Stimulated activated CD8-positive, alpha-beta memory T cell treated with anti-CD3 and anti-CD28 coated beads, Interleukin-4, amount 100 ng/mL, for 24 hours (primary cell): ENCODE results near the gene HPSE2.

Experiments
- DNase-seq: peaks from one replicate; pipeline ENCODE4 v3.0.0-alpha.2; 2020; ENCODE audit warnings: low read depth

HPSE2 gene

DNA sequence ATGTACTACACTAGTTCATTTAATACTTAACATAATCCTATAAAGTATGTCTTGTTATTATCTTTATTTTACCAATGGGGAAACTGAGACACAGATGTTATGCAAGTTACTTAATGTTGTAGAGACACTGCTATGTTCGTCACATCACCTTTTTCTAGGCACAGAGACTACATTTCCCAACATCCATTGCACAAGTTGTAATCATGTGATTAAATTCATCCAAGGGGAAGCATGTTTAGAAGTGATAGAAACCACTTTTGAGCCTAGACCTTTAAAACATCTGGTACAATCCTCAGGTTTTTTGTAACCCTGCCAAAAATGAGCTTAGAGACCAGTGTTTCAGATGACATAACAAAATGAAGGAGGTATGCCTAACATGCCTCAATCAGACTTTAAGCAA lies 402.1 kb downstream of the HPSE2 start:
- no peak for DNase-seq

DNA sequence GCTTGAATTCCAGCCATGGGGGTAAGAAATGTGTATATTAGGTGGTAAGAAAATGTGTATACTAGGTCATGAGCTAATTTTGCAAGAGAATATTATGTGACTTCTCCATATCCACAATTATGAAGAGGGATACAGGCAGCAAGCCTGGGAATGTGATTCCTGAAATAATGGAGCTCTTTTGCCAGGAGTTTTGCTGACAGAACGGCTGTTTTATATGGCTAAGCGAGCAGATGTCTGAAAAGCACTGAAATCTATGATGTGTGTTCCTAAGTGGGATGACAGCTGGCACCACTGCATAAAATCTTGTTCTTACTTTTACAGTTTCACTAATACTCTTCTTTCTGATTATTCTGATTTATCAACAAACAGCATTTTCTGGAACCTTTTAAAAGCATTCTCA lies 402.9 kb downstream of the HPSE2 start:
- no peak for DNase-seq

DNA sequence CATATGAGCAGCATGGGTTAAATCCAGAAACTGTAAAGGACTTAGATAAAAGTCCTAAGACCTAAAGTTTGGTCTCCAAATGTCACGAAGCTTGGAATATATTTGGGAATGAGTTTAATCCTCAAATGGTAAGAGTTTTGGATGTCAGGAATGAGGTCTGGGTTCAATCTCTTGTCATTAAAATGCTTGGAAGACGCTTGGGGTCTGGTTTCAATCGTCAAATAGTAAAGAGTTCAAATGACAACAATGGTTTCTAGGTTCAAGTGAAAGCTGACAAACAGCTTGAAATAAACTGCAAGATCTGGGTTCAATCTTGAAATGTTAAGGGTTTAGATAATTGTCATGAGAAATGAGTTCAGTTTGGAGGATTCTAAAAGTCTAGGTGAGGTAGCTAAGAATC lies 403.5 kb downstream of the HPSE2 start:
- DNase-seq: no peak

DNA sequence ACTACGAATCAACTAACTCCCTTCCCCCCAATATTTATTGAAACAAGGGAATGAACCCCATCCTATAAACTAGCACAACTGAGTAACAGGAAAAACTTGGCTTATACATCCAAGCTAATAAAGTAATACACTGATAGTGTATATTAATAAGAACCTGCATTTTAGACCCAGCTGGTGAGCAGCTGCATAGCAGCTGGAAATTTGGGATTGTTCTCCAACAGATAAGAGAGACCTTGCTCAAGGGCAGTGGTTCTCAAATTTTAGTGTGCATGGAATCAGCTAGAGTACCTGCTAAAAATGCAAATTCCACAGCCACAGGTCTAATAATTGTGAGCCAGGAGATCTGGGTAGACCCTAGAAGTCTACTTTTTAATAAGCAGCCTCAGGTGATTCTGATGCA lies 404.3 kb downstream of the HPSE2 start:
- no peak for DNase-seq

DNA sequence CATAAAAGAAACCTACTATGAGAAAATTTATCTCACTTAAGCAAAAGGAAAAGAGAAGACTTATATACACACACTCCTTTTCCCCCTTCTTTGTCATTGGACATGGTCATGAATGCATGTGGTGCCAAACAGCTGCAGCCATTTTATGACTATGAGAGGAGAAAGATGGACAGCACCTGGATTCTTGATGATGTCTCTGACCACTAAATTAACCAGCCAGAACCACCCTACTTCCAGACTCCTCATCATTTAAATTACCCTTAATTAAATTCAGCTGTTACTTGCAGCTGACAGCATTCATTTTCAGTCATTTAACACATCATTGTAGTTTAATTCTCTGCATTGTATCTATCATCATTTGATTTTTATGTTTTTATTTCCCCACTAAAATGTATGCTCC lies 409.9 kb downstream of the HPSE2 start:
- DNase-seq: no peak

DNA sequence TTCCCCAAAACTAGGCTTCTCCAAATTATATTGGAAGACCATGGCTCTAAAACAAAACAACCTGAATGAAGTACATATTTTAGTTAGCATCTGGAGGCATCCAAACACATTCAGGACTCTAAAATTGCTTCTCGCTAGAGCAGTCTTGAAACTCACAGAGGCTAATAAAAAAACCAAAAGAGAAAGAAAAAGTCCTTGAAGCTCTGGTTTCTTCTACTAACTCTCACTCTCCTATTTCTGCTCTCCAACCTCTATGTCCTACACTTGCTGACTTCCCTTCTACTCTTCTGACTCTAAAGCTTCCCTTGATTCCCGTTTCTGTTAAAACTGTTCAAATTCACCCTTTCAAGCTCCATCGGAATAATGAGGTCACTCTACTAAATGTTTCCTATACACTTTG lies 418.3 kb downstream of the HPSE2 start:
- no peak for DNase-seq

DNA sequence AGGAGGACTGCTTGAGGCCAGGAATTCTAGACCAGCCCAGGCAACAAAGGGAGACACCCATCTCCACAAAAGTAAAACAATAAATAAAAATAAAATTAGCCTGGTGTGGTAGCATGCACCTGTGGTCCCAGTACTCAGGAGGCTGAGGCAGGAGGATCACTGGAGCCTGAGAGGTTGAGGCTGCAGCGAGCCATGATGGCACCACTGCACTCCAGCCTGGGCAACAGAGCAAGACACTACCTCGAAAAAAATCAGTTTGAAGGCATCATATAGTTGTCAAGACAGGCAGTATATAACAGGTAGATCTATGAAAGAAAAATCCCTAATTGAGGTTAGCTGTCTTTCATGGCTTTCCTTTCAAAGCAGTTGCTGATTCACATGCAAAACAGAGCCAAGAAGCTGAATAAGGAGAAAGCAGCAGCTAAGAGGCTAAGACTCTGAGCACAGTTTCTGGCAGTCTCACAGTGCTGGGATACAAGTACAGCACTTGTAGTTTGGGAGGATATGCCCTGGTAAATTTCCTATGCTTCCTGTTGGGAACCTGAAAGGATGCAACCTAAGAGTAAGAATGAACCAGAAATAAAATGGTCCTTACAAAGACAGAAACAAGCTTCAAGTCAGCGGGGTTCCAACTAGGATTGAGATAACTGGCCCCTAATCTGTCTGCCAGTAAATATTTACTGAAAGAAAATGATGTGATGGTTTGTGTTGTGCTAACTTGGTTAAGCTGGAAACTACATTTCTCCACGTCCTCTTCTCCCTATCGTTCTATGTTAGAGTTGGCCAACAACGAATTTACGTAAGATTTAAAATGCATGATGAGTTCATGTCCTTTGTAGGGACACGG lies 420.4 kb downstream of the HPSE2 start:
- DNase-seq: no peak

DNA sequence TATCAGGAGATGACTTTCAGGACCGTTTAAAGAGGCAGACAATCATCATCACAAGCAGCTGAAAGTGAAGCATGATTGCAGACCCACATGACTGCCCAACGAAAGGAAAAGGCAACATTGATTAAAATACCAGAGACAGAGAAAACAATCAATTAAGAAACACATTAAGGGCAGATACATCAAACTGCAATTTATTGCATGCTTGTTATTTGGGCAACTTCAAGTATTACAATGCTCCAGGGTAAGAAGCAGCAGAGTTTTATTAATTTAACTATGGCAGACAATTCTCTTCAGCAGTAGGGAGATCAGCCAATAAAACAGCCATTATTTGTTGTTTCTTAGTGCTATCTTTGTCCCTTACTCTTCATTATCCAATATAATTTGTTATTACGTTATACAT lies 421.2 kb downstream of the HPSE2 start:
- DNase-seq: no peak

DNA sequence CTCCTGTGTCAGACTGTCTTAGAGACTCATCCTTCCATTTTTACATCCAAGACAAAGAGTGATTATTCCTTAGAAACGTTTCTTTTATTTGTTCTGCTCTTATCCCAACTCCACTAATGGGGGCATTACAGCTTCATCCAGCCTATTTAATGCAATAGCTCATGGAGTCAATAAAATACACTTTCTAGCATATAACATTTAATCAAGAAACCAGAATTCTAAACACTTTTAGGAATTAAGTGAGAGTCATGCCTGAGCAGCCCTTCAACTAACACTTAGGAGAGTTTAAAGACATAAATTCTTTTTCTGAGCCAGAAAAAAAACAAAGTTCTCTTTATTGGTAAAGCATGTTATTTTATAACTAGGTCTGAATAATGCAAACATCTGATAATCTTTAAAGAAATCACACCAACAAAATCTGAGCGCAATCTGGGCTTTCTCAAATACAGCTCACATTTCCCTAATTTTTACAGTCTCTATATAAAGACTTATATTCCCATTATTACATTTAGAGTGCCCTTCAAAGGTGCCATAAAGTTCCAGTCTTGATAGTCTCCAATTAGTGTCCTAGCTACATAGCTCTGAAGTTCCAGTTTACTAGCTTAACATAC lies 427.3 kb downstream of the HPSE2 start:
- DNase-seq: no peak

DNA sequence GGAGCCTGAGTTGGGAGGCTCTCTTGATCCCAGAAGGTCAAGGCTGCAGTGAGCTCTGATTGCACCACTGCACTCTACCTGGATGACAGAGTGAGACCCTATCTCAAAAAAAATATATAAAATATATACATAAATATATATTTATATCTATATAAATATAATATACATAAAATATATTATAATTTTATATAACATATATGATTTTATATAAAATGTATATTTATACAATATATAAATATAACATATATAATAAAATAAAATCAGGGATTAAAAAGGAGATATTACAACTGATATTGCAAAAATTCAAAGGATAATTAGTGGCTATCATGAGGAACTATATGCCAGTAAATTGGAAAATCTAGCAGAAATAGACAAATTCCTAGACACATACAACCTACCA lies 435.4 kb downstream of the HPSE2 start:
- no peak for DNase-seq

DNA sequence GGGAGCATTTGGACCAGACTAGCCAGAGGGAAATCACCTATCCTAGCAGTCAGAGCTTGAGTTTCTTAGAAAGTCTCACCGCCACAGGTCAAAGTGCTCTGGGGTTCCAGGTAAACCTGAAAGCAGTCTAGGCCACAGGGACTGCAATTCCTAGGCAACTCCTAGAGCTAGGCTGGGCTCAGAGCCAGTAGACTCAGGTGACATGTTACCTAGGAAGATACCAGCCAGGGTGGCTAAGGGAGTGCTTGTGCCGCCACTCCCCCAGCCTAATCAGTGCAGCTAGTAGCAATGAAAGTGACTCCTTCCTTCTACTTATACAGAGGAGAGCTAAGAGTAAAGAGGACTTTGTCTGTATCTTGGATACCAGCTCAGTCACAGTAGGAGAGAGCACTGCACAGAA lies 440.2 kb downstream of the HPSE2 start:
- DNase-seq: no peak

DNA sequence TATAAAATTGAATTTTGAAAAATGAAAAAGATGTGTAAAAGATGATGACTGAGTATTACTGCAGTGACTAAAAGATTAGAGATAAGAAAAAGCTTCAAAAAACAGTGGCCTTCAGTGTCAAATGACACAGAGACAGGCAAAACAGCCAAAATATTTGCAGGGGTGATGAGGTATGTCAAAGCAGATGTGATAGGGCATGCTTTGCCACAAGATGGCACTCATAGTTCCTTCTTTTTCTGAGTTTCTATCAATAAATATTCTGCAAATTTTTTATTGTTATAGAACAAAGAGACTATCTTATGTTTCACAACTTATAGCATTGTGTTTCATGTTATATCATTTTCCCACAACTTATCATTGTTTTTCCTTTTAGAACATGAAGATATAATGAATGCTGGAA lies 444.8 kb downstream of the HPSE2 start:
- DNase-seq: no peak

DNA sequence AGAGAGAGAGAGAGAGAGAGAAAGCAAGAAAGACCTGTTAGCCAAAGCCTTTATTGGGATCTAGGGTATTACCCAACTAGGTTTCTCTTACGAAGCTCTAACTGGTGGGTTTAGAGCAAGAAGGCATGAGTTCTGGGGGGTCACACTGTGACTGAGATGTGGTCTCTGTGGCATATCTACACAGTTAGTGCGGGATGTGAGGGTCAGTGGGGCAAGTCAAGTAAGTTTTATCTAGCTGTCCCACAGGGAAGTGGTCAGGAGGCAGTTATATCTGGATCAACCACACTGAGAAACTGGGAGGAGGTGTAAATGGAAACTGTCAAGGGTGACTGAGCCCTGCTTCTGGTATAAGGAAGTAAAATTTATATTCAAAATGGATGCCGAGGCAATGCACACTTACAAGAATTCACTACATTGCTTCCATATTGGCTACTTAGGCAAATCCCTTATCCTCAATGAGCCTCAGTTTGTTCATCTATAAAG lies 457.3 kb downstream of the HPSE2 start:
- DNase-seq: no peak

DNA sequence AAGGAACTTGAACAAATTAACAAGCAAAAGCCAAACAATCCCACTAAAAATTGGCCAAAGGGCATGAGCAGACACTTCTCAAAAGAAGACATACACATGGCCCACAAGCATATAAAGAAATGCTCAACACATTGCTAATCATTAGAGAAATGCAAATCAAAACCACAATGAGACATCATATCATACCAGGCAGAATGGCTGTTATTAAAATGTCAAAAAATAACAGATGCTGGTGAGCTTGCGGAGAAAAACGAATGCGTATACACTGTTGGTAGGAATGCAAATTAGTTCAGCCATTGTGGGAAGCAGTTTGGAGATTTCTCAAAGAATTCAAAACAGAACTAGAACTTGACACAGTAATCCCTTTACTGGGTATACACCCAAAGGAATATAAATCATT lies 477.2 kb downstream of the HPSE2 start:
- no peak for DNase-seq

DNA sequence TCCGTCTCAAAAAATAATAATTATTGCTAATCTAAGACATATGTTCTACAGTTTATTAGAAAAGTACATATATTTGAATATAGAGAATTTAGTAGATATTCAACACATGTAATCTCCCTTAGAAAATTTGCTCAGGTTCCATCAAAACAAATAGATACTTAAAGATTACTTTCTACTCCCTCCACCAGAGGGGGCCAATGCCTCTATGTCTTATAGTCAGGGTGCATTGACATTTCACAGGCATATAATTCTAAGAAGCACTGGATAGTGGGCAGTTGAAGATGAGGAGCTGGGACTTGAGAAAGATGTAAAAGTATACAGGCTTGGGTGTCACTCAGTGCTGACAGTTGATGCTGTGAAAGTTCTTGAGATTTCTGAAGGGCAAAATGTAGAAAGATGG lies 487.4 kb downstream of the HPSE2 start:
- no peak for DNase-seq

DNA sequence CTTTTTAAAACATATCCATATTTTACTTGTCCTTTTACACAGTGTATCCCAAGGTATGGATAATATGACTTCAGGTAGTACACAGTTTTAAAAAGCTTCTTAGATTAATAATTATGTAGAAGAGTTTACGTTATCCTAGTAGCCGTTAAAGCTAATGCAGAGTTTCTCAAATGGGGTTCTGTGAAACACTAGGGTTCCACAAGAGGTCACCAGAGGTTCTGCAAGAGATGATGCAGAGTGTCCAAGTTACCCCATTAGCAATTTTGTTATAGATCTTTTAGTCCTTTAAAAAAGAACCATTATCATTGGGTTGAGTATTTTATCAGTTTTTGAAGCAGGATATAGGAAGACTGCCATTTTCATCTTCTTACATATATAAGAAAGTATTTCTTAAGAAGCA lies 490.0 kb downstream of the HPSE2 start:
- no peak for DNase-seq

DNA sequence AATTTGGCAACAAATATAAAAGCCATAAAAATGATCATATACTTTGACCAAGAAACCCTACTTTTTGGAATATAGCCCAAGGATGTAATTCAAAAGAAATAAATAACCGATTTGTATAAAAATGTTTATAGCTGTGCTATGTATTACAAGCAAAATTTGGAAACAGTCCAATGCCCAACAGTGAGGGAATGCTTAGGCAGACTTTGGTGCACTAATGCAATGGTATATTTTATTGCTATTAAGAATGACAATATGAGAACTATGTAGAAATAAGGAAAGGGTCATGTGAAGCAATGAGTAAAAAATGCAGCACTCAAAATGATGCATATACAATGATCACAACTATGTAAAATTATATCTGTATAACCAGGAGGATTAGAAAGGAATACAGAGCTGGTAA lies 515.1 kb downstream of the HPSE2 start:
- no peak for DNase-seq

DNA sequence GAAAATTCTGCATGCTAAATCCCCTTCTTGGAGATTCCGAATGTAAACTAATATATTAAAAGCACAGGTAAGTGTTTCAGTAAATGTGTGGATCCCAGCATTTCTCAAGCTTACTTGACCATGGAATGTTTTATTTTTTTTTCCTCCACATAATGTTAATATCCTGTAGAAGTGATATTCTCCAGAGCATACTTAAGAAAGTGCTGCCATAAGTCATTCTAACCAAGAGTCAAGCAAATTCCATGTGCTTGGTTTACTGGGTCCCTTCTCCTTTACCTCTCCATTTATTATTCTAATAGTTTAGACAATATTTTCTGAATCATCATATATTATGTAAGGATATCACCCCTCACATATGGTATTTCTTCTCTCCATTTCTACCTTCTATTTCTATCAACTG lies 522.1 kb downstream of the HPSE2 start:
- no peak for DNase-seq

DNA sequence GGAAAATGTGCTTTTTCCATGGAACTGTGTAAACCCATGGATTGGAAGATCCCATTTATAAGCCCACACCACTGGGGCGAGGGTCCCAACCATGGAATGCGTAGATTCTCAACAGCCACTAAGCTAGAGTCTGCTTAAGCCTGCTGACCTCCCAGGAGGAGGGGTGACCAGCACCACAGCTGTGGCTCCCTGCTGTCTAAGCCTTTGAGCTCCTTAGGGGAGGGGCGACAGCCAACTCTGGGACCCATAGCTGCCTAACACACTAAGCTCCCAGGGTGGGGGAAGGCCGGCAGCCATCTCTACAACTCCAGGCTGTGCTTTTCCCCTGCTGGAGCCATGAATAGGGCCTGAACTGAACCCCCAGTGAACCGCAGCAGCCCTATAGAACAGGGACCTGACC lies 539.1 kb downstream of the HPSE2 start:
- no peak for DNase-seq

DNA sequence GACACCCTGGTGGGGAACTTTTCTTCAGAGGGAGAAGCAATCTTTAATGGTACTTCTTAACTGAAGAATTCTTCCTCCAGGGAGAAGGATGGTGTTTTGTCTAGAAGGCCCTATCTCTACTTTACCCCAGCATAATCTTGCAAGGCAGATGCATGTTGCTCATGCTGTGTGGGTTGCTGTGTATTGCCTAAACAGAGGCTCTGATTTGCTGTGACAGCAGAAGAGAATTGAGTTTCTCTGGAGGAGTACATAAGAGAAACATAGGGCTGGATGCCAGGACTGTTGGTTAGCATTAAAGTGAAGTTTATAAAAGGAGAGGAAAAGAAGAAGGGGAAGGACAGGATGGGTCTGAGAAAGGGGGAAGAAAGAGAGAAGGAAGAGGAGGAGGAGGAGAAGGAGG lies 540.8 kb downstream of the HPSE2 start:
- DNase-seq: no peak

DNA sequence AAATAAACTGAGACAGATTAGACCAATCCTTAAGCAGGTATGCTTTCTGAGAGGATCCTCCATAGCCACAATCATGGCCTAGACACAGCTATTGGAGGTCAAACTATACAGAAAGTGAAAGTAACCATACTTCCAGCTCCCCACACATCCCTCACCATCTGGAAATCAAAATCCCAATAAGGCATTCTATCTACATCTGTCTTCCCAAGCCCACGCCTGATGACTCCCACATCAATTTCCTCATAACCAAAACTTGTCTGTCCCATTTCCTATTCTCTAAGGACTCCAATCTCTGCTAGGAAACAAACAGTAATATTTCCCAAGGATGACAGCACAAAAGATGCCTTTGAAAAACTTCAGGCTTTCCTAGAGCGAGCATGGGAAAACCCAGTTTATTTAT lies 541.6 kb downstream of the HPSE2 start:
- DNase-seq: no peak

DNA sequence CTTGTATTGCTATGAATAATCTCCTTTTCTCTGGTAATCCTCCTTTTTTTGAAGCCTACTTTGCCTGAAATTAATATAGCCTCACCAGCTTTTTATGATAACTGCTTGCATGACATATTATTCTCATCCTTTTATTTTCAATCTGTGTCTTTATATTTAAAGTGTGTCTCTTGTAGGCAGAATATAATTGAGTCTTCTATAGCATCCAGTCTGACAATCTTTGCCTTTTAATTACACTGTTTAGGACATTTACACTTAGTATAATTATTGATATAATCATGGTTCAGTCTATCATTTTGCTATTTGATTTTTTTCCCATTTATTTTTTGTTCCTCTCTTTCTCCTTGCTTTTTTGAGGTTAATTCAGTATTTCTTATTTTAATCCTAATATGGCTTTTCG lies 548.0 kb downstream of the HPSE2 start:
- DNase-seq: no peak

DNA sequence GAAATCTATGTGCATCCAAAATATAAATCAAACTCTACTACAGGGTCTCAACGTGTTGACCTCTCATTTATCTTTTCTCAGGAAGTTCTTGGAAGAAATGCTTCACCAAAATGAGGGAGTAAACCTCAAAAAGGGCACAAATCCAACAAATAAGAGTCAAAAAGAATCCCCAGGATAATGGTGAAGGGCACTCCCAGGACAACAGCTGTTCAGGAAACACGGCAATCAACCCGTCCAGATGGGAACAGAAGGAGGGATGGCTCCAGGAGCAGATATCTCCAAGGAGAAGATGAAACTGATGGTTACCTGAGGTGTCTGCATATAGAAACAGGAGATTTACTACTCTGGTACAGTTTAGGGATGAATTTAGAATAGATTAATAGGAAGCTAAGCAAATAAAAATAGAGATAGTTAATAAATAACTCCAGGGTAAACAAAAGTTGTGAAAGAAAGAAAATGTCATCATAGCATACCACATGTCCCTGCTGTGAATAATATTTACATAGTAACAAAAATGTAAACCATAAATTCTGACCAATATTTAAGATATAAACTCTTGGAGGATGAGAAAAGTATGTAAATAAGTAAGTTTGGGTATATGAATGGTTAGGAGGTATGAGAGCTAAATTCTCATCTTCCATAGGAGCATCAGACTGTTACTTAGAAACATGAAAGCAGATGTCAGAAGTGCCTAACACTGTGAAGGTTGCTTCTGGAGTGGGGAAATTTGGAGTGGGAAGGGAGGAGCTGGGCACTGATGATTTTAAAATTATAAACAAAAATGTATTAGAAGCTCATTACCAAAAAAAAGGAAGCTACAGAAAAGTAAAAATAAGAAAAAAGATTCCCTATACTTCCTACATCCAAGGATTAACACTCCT lies 551.4 kb downstream of the HPSE2 start:
- DNase-seq: no peak
